Measurements from ENCODE around the gene AOPEP. TPM values are rescaled to one million over a fixed set of nuclear protein-coding genes. Genes with fewer than 3 reads are reported as not detected.

Gene AOPEP
- total RNA-seq, 2 experiments from 2014 or later, result 6.9 to 7.0 TPM

- Mint-ChIP-seq H3K36me3 (ENCODE audit: low read depth) (peaks cover 5% of the 10 kb centered on the region), H3K27me3 (no peaks in the 10 kb centered on the region), H3K4me3 (no peak overlapping the region), H3K27ac (no peak overlapping the region), H3K4me1 (ENCODE audit: low read depth) (no peaks in the 10 kb centered on the region), H3K9me3 (no peaks in the 10 kb centered on the region)
- Histone ChIP-seq H3K27ac (ENCODE audit: low read depth in 1 of 2, low read length in 2 of 2) (no peak overlapping the region), H3K27me3 (ENCODE audit: control insufficient read depth in 1 of 2, insufficient read depth in 2 of 2, low read length in 2 of 2) (no peaks in the 10 kb centered on the region), H3K36me3 (ENCODE audit: insufficient read depth, low read length) (no peaks in the 10 kb centered on the region), H3K4me3 (ENCODE audit: low read length) (no peak overlapping the region), H3K9me3 (ENCODE audit: control insufficient read depth in 1 of 2, insufficient read depth in 1 of 2, low read length in 2 of 2) (no peaks in the 10 kb centered on the region), H3K4me1 (ENCODE audit: insufficient read depth, low read length) (no peaks in the 10 kb centered on the region)
- no peak for DNase-seq
- ChIA-PET CTCF (no interaction called here), POLR2A (no interaction called here)
- no peak for TF ChIP-seq CTCF (IDR thresholded peaks at IDR 0.05)
- intact Hi-C loops (cut with DNase I, micrococcal nuclease), result no loop called here
- ATAC-seq (ENCODE audit: poor library complexity), result no peak
Observed at GRCh38 chr9:95082401-95083084, 356.0 kb downstream of the AOPEP start.

- intact Hi-C loops (cut with DNase I, micrococcal nuclease), result no loop called here
- Mint-ChIP-seq H3K4me3 (no peak overlapping the region), H3K36me3 (ENCODE audit: low read depth) (peaks cover 10% of the 10 kb centered on the region), H3K27me3 (no peaks in the 10 kb centered on the region), H3K9me3 (no peaks in the 10 kb centered on the region), H3K4me1 (ENCODE audit: low read depth) (no peaks in the 10 kb centered on the region), H3K27ac (no peak overlapping the region)
- Histone ChIP-seq H3K4me1 (ENCODE audit: insufficient read depth, low read length) (no peaks in the 10 kb centered on the region), H3K27me3 (ENCODE audit: control insufficient read depth in 1 of 2, insufficient read depth in 2 of 2, low read length in 2 of 2) (no peaks in the 10 kb centered on the region), H3K27ac (ENCODE audit: low read depth in 1 of 2, low read length in 2 of 2) (no peak overlapping the region), H3K9me3 (ENCODE audit: control insufficient read depth in 1 of 2, insufficient read depth in 1 of 2, low read length in 2 of 2) (no peaks in the 10 kb centered on the region), H3K36me3 (ENCODE audit: insufficient read depth, low read length) (no peaks in the 10 kb centered on the region), H3K4me3 (ENCODE audit: low read length) (no peak overlapping the region)
- DNase-seq (no peak), ATAC-seq (ENCODE audit: poor library complexity) (no peak)
- CTCF ChIA-PET, result no interaction called here
- POLR2A ChIA-PET, result no interaction called here
- TF ChIP-seq CTCF (IDR thresholded peaks at IDR 0.05), result no peak
Observed at GRCh38 chr9:95083086-95083768, 356.7 kb downstream of the AOPEP start.

DNA sequence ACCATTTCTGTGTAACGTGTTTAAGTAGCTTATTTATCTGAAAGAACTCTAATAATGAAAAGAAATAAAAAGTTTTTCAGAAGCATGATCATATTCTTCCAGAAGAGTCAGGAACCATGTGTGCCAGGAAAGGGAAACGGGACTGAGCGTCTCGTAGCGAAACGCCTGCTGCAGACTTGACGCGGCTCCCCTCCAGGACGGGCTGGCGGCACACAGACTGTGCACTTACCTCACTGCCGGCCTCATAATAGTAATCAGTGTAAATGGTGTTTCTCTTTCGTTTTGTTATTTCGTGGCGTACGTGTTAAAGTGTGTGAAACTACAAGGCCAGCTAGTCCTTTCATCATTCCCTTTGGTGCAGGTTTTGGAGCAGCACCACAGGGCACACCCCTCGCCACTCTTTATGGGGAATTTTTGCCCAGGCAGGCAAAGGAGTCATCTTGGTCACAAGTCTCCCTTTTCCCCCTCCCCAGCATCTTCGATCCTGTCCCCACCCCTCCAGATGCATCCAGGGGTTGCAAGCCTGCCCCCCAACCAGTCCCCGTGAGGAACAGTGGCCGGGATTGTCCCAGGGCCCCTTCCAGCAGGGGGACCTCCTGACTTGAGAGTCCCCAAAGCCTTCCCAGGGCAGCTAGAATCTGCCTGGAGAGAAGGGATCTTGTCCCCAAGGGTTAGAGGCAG is 357.9 kb downstream of the AOPEP start:
- Mint-ChIP-seq H3K4me1 (ENCODE audit: low read depth) (no peaks in the 10 kb centered on the region), H3K4me3 (no peak overlapping the region), H3K36me3 (ENCODE audit: low read depth) (peaks cover 10% of the 10 kb centered on the region), H3K9me3 (no peaks in the 10 kb centered on the region), H3K27me3 (no peaks in the 10 kb centered on the region), H3K27ac (no peak overlapping the region)
- DNase-seq, result no peak
- TF ChIP-seq CTCF (IDR thresholded peaks at IDR 0.05), result no peak
- ChIA-PET CTCF (no interaction called here), POLR2A (no interaction called here)
- intact Hi-C loops (cut with DNase I, micrococcal nuclease), result no loop called here
- Histone ChIP-seq H3K27ac (ENCODE audit: low read depth in 1 of 2, low read length in 2 of 2) (no peak overlapping the region), H3K36me3 (ENCODE audit: insufficient read depth, low read length) (no peaks in the 10 kb centered on the region), H3K27me3 (ENCODE audit: control insufficient read depth in 1 of 2, insufficient read depth in 2 of 2, low read length in 2 of 2) (no peaks in the 10 kb centered on the region), H3K4me3 (ENCODE audit: low read length) (no peak overlapping the region), H3K9me3 (ENCODE audit: control insufficient read depth in 1 of 2, insufficient read depth in 1 of 2, low read length in 2 of 2) (no peaks in the 10 kb centered on the region), H3K4me1 (ENCODE audit: insufficient read depth, low read length) (no peaks in the 10 kb centered on the region)
- no peak for ATAC-seq (ENCODE audit: poor library complexity)

Data from CD4-positive, alpha-beta T cell (primary cell).